AG04449 (cell line): ENCODE measurements around the gene LSP1.

Experiments used
- CTCF ChIA-PET: fragments of 350-600 bp; formaldehyde crosslinking; extraction: SDS; loops from one replicate; lab custom pipeline; 2021; ENCODE audit warnings: antibody characterized with exemption; lab: Yijun Ruan, JAX
- POLR2A ChIA-PET: fragments of 400-600, 350-600 bp; formaldehyde crosslinking; extraction: SDS; loops from one replicate; lab custom pipeline; 2020; ENCODE audit warnings: antibody characterized with exemption, inconsistent platforms; lab: Yijun Ruan, JAX
- DNase-seq: peaks from one replicate; pipeline ENCODE4 v3.0.0-alpha.2; 2010; ENCODE audit warnings: low read depth, low spot score
- H3K4me3 ChIP-seq: 2 replicates; pipeline ENCODE4 v1.5.1; 2011; ENCODE audit warnings: low read depth, mild to moderate bottlenecking, control low read depth, low read length
- TF ChIP-seq, protein P1 (sequence below): IDR thresholded peaks from one replicate; pipeline ENCODE4 v1.5.1; 2011; ENCODE audit warnings: mild to moderate bottlenecking, moderate library complexity, low read length, control low read depth, inconsistent platforms; ENCODE audit not compliant: insufficient read depth; ENCODE audit errors: missing control alignments

Gene LSP1

DNA sequence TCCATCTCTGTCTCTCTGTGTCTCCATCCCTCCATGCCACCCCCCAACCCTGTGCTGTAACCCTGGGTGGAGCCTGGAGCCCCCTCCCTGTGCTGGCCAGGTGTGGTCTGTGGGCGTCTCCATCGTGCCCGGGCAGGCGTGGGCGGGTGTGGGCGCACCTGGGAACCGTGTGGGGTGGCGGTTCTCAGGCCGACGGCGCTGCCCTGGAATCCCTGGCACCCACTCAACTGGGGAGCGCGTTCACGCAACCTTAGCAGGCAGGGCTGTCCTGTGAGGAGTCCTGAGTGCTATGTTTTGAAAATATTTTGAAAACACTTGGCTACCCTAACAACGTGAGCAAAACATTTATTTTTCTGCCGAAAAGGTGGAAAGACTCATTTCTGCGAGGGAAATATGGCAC lies 71.3 kb downstream of the LSP1 start:
- TF ChIP-seq, protein P1, sequence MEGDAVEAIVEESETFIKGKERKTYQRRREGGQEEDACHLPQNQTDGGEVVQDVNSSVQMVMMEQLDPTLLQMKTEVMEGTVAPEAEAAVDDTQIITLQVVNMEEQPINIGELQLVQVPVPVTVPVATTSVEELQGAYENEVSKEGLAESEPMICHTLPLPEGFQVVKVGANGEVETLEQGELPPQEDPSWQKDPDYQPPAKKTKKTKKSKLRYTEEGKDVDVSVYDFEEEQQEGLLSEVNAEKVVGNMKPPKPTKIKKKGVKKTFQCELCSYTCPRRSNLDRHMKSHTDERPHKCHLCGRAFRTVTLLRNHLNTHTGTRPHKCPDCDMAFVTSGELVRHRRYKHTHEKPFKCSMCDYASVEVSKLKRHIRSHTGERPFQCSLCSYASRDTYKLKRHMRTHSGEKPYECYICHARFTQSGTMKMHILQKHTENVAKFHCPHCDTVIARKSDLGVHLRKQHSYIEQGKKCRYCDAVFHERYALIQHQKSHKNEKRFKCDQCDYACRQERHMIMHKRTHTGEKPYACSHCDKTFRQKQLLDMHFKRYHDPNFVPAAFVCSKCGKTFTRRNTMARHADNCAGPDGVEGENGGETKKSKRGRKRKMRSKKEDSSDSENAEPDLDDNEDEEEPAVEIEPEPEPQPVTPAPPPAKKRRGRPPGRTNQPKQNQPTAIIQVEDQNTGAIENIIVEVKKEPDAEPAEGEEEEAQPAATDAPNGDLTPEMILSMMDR = no peak
- POLR2A ChIA-PET = no interaction called here
- H3K4me3 ChIP-seq = no peak overlapping the region
- CTCF ChIA-PET = interaction anchor here (5.0 kb wide), 1 partner anchor 42 kb away, joined by 27 read pairs; no protein-coding TSS in a partner anchor
- DNase-seq = no peak

DNA sequence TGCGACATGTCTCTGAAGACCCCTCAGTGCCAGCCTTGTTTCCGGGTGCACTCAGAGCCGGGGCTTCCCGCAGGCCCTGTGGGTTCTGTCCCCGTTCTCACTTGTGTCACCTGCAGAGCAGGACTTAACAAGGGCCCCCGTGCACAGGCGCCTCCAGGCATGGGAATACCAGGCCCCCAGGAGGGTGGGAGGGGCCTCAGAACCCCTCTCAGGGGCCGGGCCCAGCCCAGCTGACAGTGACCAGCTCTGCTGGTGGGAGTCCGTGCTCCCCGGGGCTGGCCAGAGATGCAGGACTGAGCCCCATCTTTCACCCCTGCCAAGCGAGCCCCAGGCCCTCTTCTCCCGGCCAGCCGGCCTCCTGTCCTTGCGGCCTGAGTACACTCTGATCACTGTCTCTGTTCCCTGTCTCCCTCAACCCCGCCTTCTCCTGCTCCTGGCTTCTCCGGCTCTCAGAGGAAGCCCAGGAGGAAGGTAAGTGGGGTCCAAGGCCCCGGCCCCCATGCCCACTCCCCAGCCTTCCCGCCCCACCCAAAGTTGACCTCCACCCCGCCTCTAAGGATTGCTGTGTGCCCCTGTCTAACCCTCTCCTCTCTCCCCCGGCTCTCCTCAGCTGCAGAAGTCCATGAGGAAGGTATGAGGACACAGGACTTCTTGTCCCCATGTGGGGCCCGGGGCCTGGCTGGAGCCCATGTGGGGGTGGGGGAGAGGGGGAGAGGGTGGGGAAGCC lies 71.9 kb downstream of the LSP1 start:
- ChIA-PET CTCF (no interaction called here), POLR2A (no interaction called here)
- TF ChIP-seq, protein P1 = no peak
- no peak overlapping the region for H3K4me3 ChIP-seq
- DNase-seq = no peak

DNA sequence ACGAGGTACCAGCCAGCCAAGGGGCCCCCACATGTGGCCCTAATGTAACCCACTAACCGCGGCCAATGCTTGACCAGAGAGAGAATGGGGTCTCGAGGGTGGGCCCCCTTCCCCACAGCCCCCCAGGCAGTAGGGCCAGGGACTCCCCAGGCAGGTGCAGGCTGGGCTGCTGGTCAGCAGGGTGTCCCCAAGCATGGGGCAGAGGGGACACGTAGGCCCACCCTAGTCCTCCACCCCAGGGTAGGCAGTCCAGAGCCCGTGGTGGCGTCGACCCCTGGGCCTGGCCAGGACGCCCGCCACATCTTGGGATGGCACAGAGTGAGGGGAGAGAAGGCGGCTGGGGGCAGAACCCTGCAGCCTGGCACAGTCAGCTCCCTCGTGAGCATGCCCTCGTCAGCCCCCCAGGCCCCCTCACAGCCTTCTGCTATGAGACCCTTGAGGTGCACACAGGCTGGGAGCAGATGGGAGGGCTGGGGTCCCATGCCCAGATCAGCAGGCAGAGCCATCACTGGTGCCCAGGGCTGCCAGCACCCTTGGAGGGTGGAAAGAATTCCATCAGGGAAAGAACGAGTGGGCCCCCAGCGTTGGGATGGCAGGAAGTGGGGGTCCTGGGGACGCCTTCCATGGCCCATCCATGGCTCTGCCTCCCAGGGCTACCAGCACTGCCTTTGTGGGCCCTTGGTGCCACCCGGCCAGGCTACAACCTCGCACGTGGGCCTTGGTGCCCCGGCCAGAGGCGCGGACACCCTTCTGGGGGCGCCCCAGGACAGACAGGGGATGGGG lies 72.7 kb downstream of the LSP1 start:
- POLR2A ChIA-PET = no interaction called here
- no peak for DNase-seq
- TF ChIP-seq, protein P1 = no peak
- H3K4me3 ChIP-seq = no peak overlapping the region
- CTCF ChIA-PET = no interaction called here

DNA sequence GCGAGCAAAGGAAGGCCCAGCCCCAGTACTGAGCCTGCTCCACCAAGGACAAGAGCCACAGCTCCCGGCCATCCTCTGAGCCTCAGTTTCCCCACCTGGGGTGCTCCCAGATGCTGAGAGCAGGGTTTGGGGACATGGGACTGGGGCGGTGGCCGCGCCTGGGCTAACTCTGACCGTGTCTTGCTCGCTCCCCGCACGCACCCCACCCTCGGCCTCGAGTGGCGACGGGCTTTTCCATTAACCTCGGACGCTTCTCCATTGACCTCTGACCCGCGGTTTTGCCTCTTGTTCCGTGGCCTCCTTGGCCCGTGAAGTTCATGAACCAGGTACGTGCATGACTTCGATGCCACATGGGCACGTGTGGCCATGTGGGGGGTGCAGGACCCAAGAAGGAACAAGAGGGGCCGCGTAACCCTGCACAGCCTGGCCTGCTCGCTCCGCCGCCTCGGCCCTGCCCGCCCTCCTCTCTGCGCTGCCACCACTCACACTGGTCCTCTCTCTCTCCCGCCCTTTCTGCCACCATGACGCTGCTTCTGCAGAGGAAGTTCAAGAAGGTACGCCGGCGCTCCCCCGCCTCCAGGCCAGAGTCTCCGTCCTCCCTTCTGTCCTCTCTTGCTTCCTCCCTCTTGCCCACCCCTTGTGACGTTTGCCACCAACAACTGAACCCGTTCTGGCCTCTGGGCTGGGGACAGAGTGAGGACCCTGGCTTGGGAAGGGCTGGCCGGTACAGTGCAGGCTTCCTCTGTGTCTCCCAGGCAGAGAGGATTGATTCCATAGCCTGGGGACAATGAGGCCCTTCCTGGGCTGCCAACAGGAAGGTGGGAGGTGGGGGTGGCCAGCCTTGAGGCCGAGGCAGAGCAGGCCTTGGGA lies 73.5 kb downstream of the LSP1 start:
- CTCF ChIA-PET = interaction anchor here (1.2 kb wide), 1 partner anchor 233 kb away, joined by 3 read pairs; no protein-coding TSS in a partner anchor
- POLR2A ChIA-PET = no interaction called here
- H3K4me3 ChIP-seq = no peak overlapping the region
- DNase-seq = no peak
- TF ChIP-seq, protein P1 = no peak

DNA sequence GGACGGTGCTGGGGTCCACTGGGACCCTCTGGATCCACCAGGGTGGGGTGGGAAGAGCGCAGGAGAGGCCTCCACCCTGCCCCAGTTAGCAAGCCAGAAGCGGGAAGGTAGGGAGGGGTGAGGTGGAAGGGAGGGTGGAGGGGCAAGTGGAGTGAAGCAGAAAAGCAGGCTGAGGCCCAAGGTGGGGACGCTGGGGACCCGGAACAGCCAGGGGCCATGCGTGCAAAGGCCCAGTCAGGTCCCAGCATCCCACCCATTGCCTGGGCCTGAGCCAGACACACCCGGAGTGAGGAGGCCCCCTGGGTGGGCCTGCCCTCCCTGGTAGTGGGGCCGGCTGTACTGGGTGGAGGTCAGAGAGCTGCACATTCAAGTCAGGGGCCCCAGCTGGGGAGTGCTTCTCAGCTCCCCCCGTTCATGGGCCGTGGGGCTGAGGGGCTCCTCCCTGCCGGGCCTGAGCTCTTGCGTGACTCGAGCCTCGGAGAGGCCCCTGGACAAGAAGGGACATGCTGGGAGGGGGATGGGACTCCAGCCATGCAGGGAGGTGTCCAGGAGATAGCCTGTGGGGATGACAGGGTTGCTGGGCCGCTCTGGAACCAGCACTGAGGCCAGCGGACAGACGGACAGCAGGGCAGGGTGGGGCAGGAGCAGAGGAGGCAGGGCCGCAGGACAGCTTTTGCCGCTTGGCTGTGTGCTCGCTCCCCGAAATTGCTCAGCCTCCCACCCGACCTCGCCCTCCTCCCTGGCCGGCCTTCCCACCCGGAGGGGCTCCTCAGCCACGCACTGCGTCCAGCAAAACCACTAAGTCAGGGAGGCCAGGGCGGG lies 74.4 kb downstream of the LSP1 start:
- DNase-seq = no peak
- TF ChIP-seq, protein P1 = no peak
- H3K4me3 ChIP-seq = no peak overlapping the region
- ChIA-PET CTCF (interaction anchor here (1.2 kb wide), 1 partner anchor 233 kb away, joined by 3 read pairs; no protein-coding TSS in a partner anchor), POLR2A (no interaction called here)
